Muscle of arm (tissue), 12 donors: ENCODE data around the gene UNC5C. TPM values are rescaled to one million over a fixed set of nuclear protein-coding genes. Genes with fewer than 3 reads are reported as not detected.

ENCODE experiments used
- DNase-seq: peaks from one replicate; pipeline ENCODE4 v3.0.0-alpha.2; 2013
- polyA plus RNA-seq, 12 donors: library from polyadenylated mRNA; unstranded; fragments of 120-200 nt; gene quantifications; one replicate each; pipeline ENCODE4 v1.2.1, GENCODE V29; 2013; ENCODE audit not compliant: insufficient read length in 12 of 12

The UNC5C gene
- polyA plus RNA-seq, 12 donors: 0.53 to 1.4 (median 0.84) TPM; not detected in 1

DNA sequence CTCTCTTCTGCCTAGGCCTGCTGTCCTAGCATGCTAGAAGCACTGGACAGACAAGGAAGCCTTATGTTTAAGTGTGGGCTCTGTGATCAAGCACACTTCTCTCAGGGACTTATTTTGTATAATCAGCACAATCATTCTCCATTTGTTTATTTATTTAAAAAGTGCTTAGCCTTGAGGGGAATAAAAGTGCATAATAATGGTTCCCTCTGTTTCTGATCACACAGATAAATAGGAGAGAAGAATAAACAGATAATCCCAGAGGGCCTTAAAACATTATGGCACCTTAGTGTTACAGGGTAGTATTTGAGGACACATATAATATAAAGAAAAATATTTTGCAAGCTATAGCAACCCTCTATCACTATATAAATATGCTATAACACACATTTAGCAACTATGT, 146.5 kb downstream of the UNC5C start:
- DNase-seq: no peak

DNA sequence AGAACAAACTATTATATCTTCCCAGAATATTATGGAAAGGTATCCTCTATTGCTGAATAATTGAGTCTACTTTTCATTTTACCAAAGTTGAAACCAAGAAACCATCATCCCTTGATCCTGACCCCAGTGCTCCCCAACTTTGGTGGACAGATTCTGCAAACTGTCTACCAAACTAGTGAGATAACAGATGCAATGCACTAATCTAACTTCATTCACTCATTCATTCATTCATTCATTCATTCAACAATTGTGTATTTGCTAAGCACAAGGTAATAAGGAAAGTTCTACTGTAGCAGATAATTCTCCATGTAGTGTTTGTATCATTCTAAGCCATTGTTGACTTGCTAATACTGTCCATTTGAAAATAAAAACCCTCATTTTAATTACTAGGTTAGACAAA, 150.6 kb downstream of the UNC5C start:
- no peak for DNase-seq

DNA sequence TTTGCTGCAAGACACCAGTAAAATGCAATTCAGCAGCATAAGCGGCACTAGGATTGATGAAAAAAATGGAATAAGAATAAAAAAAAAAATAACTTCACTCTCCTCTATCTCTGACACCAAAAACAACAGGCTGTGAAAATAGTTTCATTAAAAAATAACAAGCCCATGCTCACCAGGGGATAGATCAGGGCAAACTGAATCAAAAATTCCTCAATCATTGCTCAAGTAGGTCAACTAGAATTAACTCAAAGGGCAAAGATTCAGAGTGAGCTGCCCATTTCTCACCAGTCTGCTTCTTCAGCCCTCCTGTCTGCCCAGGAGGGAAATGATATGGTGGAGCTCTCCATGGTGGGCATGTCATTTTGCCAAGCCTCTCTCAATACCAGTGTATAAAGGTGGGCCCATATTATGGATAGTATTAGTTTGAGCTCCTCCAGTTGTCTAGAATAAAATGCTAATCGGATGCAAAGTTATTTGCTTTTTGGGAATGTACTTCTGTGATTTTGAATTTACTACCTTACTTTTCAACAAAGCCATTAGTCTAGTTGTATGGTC, 153.9 kb downstream of the UNC5C start:
- no peak for DNase-seq

DNA sequence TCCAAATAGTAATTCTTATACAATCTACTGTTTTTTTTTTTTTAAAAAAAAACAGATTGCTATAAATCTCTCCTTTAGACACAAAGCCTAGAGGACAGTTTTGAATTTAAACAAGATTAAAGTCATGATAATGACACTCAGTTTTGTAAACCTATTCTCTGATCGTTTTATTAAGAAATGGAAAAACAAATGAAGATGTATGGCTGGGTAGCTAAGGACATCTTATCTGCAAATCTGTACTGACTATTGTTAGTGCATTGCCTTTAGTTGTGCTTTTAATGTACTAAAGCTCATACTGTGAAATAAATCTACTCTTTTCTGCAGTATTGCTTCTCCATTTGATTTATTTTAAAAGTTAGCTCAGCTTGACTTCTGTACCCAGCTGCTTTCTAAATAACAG, 155.0 kb downstream of the UNC5C start:
- no peak for DNase-seq

DNA sequence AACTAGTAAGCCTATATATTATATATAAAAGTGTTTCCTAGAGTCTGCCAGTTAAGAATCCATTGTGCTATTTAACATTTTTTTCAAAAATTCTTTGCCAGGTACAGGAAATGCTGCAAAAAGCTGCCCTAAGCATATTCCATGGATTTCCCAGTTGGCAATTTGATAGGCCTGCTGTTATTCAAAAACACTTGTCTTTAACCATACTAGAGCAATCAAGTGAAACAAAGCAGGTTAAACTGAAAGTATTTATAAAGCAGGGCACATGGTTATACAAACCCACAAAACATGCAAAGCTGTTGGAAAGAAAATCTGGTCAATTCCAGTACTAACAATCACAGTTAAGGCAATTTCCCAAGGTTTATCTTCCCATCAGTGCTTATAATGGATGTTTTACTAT, 159.9 kb downstream of the UNC5C start:
- no peak for DNase-seq

DNA sequence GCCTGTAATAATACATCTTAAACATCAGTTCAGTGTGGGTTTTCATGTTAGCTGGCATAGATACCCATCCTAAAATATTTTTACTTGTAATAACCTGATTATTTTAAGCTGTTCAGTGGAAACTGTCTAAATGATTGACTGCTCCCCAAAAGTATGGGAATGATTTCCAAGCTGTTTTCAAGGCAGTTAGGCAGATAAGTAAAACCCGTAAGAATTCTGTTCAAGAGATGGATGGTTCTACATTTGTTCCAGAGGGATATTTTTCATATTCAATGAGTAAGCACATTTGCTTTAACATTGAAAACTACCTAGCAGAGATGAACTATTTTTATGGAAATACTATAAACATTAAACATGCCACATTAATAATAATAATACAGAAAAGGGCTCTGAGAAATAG, 161.1 kb downstream of the UNC5C start:
- DNase-seq: no peak

DNA sequence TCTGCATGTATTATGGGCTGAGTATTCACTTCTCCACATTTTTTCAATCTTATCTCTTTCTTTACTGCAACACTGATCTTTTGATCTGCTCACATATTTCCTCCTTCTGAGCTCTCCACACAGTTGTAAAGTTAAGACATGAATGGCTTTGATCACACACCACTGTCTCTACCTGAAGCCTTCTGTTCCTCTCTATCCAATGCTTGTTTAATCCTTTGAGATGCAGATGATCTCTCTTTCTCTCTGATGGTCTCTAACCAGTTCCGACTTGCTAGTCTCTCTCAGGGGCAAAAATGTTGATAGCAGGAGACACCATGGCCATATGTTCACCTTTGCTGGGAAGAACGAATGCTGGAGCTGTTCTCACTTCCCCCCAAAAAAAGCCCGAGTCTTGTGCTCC, 162.4 kb downstream of the UNC5C start:
- DNase-seq: no peak

DNA sequence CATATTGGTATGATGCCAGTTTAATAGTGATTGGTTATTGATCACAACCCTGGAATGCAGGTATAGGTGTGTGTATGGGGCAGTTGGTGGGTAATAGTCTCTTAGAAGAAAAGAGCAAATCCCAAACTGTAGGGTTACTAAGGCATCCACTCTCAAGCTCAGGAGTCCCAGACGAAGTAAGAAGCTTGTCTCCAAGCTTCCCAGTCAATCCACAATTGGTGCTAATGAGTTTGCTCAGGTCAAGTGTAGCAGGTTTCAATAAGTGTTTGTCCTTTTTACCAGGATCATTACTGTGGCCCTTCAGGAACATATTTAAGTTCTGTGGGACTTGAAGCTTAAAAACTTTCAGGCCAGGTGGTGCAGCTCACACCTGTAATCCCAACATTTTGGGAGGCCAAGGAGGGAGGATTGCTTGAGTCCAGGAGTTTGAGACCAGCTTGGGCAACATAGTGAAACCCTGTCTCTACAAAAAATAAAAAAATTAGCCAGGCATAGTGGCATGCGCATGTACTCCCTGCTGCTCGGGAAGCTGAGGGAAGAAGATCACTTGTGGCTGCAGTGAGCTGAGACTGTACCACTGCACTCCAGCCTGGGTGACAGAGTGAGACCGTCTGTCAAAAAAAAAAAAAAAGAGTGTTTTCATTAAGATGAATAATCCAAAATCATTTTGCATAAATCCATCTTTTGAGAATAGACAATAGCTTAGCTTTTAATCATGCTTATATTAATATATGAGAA, 166.8 kb downstream of the UNC5C start:
- DNase-seq: no peak

DNA sequence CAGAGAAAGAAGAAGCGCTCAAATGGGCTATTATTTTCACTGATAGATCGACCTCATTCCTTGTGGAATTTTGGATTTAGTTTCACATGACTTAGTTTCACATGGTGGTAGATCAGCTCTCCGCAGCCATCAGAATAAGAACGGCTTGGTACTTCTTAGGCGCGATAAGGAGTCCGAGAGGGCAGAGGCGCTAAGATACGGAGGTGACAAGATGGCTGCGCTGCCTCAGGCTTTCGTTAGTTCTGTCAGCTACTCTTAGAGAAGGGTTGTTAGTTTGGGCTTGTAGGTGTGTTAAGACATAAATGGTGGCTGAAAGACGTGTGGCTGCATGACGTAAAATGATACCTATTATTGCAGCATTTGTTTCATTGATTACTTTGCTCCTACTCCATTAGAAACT, 169.1 kb downstream of the UNC5C start:
- DNase-seq: no peak

DNA sequence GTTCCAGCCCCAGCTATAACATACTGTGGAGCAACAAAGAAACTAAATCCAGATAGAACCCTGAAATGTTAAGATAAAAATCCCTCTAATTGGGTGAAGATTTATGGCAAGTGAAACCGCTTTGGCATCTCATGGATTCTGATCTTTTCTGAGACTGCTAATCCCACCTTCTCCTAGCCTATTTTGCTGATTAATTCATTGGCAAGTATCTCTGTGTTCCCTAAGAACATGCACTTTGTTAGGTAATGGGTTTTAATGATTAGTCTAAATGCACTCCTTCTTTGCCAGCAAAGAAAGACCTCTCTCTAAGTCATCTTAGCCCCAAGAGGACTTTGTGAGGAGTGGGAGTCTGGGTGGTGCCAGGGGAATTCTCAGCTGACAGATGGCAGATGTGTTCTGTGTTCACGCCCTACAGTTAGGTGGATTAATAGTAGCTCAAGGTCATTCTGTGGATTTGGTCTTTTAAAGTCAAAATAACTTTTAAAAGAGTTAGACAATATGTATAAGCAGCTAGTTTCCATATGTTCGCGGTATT, 171.3 kb downstream of the UNC5C start:
- no peak for DNase-seq

DNA sequence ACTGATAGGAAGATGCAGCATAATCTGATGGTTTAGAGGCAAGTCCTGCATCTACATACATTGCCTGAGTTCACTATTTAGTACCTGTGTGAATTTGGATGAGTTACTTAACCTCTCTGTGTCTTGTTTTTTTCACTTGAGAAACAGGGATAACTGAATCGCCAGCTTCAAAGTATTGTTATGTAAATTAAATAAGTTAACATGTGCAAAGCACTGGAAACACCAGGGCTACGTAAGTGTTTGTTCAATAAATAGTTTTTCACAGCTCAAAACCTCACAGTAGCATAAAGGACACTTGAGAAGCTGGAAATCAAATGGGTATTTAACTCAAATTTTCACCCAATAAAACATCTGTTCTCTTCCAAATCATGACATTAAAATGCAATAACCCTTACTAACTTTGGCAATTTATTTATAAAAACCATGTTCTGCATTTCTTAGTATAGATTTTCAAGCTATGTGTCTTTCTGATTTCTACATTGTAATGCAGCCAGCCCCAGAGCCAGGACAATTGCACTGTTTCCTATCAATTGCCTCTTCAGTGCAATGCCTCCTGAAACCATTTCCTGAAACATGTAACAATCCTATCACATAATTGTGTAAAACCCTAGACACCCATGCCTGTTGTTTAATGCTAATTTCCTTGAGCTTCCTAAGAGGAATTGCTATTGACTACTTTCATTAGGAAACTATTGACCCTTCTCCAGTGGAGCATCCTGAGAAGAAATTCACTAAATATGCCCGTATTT, 177.1 kb downstream of the UNC5C start:
- DNase-seq: no peak

DNA sequence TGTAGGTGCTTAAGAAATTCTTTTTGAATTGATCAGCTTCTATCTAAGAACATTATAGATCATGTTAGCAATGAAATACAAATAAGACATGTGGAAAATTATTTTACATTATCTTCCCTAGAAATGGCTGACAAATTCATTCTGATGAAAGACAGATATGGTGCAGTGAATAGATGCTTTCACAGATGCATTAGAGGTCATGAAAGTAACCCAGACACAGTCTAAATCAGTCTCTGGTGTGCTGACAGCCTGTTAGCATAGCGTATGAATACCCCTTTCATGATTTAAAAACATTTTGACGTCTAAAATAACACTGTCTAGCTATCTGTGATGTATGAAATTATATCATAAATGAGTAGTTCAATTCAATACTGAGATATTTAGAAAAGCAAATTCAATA, 180.9 kb downstream of the UNC5C start:
- no peak for DNase-seq

DNA sequence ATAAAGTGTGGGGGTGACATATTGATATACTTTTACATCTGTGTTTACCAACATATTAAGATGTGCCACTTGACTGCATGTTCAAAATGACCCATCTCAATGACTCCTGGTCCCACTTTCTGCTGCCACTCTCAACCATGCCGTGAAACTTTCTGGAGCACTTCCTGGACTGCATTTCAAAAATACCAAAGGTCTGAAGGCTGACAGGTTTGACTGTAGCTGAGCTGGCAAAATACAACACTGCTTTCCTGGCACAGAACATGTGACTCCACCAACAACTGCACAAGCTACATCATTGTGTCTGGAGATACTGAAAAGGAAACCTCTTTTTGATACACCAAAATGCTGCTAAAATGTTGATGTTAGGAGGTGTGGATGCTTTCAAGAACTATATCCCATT, 184.8 kb downstream of the UNC5C start:
- DNase-seq: no peak

DNA sequence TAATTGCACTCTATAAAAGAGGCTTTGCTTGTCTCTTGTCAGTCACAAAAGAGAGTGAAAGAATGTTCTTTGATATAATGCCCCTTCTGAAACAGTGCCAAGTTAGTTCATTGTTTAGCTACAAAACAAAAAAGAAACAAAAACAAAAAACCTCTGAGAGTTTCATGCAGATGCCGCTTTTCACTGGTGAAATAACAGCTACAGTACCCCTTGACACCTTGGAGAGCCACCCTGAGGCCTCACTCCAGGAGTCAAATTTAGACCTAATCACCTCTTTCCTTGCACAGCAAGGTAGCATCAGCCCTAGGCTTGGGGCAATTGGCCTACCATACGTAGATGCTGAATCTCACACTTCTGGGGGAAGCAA, 185.2 kb downstream of the UNC5C start:
- no peak for DNase-seq

DNA sequence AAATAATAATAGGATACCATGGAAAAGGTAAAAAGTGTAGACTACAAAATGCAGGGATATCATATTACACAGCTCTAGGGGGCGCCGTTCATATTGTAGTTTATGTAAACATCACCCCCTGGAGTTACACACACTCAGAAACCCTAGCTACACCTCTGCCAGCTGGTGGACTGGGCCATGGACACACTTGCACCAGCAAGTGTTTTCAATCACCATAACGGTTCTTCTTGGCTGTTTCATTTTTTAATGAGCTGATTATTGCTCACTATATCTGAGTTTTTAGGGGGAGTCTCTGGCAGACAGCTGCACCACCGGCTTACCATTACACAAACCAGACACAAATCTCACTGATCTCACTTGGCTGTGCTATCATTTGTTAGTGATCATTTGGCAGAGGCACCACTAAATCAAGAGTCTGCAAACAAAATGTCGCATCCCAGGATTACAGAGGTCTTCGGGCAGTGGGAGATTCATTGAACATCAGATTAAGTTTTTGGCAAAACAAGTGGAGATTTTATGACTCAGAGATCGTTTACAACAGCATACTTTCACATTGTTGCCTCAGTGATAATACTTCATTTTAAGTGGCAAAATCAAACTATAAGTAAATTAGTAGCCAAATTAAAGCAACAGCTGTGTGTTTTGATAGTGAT, 185.7 kb downstream of the UNC5C start:
- peak; percentile 4 for DNase-seq

DNA sequence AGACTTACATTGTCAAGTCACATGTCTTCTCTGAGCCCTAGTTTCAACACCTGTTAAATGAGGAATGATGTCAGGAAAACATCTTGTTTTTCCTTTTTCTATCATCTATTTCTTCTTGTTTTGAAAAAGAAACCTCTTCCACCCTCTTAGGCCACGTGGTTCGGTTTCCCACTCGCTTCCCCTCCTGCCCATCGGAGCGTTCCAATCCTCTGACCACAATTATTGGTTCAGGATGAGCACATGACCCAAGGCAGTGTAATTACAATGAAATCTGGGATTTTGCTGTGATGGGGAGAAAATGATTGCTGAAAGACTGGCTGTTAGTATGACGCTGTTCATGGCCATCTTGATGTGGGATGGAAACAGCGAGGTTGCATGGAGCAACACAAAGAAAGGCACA, 186.7 kb downstream of the UNC5C start:
- DNase-seq: no peak

DNA sequence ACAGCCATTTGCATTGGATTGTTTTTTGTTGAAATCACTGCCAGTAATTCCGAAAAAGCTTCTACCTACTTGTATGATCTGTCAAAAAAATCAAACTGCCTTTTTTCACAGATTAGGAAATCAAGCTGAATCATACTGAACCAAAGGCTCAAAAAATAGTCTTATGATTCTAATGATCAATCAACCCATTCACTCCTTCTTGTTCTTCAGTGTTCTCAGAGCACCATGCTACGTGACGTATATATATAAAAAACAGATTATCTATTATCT, 187.1 kb downstream of the UNC5C start:
- DNase-seq: no peak

DNA sequence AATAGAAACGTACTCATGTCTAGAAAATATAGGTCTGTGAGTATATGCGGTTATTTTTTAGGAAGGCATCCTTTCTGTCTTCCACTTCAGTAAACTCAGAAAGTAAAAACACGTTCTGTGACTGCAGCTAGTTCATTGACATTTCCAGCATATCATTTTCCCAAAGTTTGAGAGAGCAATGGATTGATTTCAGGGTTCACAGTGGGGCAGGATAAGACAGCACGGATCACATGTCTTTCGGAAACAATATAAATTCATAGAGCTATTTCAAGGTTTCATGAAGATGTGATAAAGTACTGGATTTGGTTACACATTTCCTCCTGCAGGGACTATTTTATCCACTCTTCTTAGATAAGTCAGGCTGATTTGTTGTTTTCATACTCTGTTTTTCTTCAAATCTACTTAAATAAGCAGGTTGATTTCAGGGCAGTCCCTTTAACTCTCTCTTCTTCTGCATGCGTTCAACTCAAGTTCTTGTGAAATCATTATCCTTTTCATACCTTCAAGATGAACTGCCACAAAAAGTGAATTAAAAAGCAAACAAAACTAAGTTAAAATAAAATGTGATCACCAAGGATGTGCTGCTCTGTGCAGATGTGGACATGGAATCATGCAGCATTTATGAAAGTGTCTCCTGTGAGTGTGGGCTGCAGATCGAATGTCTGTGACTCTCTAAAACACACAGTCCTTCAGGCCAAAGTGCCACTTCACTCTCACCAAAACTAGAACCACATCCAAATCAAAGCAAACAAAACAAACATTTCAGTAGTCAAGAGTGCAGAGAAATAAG, 187.7 kb downstream of the UNC5C start:
- no peak for DNase-seq

DNA sequence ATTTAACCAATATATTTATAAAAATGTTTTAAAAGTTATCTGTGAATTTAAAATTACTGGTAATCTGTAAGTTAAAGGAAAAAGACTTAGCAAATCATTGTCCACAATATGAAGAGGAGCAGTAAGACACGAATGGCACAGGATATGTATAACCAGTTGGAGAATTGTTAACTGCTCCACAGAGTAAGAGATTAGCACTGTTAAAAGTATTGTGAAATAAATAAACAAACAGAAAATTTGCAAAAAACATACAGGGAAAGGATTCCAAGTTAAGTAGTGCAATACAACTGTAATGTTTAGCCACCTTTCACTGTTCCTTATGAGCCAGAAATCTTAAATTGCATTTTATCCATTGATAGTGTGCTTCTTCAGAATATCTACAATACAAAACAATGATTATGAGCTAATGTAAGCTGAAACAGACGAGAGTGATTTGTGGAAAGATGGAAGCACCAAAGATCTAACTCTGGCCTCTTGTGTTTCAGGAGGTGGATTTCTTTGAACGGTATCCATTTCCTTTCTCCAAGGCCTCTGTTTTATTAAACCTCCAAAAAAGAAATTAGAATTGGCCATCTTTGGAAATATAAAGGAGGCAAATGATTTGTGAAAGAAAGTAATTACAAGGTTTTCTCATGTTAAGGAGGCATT, 188.4 kb downstream of the UNC5C start:
- DNase-seq: no peak

DNA sequence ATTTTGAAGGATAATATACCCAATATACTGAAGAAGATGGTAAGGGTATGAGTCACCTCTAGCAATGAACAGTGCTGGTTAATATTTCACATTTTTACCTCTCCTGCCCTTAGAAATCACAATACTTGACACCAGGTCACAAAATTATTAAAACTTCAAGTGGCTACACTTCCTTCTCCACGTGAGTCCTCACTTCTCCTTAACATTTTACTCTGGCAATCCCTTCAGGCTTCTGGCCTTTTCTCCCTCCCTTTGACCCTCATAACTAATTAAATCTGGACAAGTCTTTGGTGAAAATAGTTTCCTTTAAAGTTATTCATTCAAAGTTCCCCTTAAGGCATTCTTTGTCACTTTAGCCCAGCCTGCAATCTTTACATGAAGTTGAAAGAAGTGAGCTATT, 190.4 kb downstream of the UNC5C start:
- no peak for DNase-seq

DNA sequence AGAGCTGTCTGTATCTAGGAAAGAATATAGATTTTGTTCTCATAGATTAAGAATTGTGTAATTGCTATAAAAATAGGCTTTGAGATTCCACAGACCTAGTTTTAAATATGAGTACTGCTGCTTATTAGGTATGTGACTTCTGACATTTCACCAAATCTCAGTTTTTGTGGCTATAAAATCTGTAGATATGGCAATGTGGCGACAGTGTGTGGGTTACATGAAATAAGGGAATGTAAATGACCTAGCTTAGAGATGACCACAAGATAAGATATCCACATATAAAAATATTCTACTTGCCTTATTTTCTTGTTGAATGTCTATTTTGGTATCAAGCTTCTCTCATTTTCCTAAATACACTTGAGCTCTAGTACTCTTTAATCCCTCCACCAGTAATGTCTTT, 193.8 kb downstream of the UNC5C start:
- DNase-seq: no peak

DNA sequence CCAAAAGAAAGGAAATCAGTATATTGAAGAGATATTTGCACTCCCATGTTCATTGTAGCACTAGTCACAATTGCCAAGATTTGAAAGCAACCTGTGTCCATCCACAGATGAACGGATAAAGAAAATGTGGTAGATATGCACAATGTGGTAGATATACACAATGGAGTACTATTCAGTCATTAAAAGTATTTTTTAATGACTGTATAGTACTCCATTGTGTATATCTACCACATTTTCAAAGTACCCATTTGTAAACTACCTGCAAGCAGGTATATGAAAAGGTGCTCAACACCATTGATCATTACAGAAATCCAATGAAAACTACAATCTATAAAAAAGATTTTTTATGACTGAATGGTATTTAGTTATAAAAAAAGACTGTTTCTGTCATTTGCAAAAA, 200.4 kb downstream of the UNC5C start:
- no peak for DNase-seq
